ENCODE measurements around the gene SLC17A3.

DNA sequence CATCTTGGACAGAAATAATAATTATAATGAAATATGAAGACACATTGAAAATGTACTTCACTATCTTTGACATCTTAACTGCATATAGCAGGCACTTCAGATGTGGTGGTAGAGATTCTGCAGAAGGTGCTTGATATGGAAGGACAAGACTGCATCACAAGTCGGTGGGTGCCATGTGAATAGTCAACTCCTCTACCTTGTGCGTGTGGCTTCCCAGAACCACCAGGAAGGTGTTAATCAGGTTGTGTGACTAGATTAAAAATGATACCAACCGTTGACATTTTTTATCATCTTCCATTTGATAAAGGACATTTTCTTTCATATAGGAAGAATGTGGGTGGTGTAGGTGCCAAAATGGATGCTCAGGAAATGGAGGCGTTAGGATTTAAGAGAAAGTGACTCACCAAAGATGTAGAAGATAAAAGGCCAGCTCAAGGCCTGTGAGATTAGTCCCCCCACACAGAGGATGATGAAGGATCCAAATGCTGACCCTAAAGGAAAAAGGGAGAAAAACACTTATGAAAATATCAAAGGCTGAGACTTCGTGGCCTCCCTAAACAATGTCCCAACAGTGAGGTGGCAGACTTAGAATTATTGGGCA, 44.1 kb upstream of the SLC17A3 start:
- TF ChIP-seq, protein P1, sequence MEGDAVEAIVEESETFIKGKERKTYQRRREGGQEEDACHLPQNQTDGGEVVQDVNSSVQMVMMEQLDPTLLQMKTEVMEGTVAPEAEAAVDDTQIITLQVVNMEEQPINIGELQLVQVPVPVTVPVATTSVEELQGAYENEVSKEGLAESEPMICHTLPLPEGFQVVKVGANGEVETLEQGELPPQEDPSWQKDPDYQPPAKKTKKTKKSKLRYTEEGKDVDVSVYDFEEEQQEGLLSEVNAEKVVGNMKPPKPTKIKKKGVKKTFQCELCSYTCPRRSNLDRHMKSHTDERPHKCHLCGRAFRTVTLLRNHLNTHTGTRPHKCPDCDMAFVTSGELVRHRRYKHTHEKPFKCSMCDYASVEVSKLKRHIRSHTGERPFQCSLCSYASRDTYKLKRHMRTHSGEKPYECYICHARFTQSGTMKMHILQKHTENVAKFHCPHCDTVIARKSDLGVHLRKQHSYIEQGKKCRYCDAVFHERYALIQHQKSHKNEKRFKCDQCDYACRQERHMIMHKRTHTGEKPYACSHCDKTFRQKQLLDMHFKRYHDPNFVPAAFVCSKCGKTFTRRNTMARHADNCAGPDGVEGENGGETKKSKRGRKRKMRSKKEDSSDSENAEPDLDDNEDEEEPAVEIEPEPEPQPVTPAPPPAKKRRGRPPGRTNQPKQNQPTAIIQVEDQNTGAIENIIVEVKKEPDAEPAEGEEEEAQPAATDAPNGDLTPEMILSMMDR (IDR thresholded peaks at IDR 0.05), result no peak
- no peak for TF ChIP-seq EZH2 (IDR thresholded peaks at IDR 0.05; ENCODE audit: borderline replicate concordance, insufficient read depth, low read depth, low read length, poor library complexity, severe bottlenecking)
